ENCODE measurements around the gene LAMA2. TPM values are rescaled to one million over a fixed set of nuclear protein-coding genes. Genes with fewer than 3 reads are reported as not detected.

Gene LAMA2
- total and polyA plus RNA-seq, 2 of the 8 experiments (the other 6 are each of a cell fraction or from before 2014, with no cell fraction given): 1.3 to 3.8 TPM

- TF ChIP-seq KDM4A (IDR thresholded peaks at IDR 0.05; ENCODE audit: low read depth, low read length, severe bottlenecking): no peak
- no peak for TF ChIP-seq POLR2A (IDR thresholded peaks at IDR 0.05; ENCODE audit: control extremely low read depth in 1 of 2, low read depth in 2 of 2, low read length in 2 of 2)
- no peak for TF ChIP-seq YY1 (IDR thresholded peaks at IDR 0.05; ENCODE audit: low read depth, low read length)
- no peak for TF ChIP-seq CBX5 (IDR thresholded peaks at IDR 0.05; ENCODE audit: low read depth, low read length)
These were observed 255.9 kb downstream of the LAMA2 start (continued) for GRCh38 chr6:129138739-129139405.
